Keratinocyte (primary cell): ENCODE measurements around the gene FAM170B.

ENCODE experiments used
- EZH2 ChIP-seq: IDR thresholded peaks from one replicate; pipeline ENCODE4 v1.6.1; 2012; ENCODE audit warnings: inconsistent platforms, mild to moderate bottlenecking, low read length, moderate library complexity
- TF ChIP-seq, protein P1 (sequence below), 3 experiments: IDR thresholded peaks in 1 of 3; conservative IDR thresholded peaks in 1 of 3; optimal IDR thresholded peaks in 1 of 3; 2 replicates in 2 of 3; 3 replicates in 1 of 3; pipeline versions ENCODE3 to v1.5.1; 2011; ENCODE audit warnings: low read length in 3 of 3, mild to moderate bottlenecking in 3 of 3, moderate library complexity in 2 of 3, control low read depth in 1 of 3, inconsistent platforms in 1 of 3; ENCODE audit not compliant: insufficient read depth in 2 of 3; ENCODE audit errors: extremely low read depth in 1 of 3

DNA sequence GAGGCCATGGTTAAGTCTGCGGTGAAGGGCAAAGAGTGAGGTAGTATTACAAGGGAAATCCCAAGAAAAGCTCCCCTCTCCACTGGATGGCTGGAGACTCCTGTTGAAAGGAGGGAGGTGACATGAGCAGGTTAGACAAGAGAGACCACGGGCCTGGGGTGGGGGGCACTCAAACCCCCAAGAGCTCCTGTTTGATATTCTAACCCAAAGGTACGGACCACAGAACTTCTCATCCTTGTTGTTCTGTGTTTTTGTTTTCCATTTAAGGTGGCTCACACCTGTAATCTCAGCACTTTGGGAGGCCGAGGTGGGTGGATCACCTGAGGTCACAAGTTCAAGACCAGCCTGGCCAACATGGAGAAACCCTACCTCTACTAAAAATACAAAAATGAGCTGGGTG is 30.1 kb downstream of the FAM170B start:
- TF ChIP-seq, protein P1, sequence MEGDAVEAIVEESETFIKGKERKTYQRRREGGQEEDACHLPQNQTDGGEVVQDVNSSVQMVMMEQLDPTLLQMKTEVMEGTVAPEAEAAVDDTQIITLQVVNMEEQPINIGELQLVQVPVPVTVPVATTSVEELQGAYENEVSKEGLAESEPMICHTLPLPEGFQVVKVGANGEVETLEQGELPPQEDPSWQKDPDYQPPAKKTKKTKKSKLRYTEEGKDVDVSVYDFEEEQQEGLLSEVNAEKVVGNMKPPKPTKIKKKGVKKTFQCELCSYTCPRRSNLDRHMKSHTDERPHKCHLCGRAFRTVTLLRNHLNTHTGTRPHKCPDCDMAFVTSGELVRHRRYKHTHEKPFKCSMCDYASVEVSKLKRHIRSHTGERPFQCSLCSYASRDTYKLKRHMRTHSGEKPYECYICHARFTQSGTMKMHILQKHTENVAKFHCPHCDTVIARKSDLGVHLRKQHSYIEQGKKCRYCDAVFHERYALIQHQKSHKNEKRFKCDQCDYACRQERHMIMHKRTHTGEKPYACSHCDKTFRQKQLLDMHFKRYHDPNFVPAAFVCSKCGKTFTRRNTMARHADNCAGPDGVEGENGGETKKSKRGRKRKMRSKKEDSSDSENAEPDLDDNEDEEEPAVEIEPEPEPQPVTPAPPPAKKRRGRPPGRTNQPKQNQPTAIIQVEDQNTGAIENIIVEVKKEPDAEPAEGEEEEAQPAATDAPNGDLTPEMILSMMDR (optimal IDR thresholded peaks at IDR 0.05 in 1 of 3, IDR thresholded peaks at IDR 0.05 in 1 of 3, conservative IDR thresholded peaks at IDR 0.05 in 1 of 3; ENCODE audit: extremely low read depth in 1 of 3, insufficient read depth in 2 of 3, low read length in 3 of 3), result no peak
- TF ChIP-seq EZH2, result no peak
